Gastrocnemius medialis (tissue), 4 donors: ENCODE data around the gene ZNF232.
"Not testable (repeated sequence)": the region's sequence is repeated elsewhere in the genome, so short reads cannot be mapped to it uniquely, and the experiment has no call there.

Experiments
- POLR2A ChIP-seq, 2 donors: fragments of 450-650 bp; IDR thresholded peaks; one replicate each; pipeline ENCODE4 v1.6.1; 2017; ENCODE audit warnings: antibody characterized with exemption in 2 of 2, mild to moderate bottlenecking in 2 of 2, moderate library complexity in 2 of 2
- TF ChIP-seq, protein P1 (sequence below), 5 experiments: fragments of 450-650 bp in 3 of 5; fragments of 200-600 bp in 2 of 5; sonication (generic) in 2 of 5; IDR thresholded peaks in 4 of 5; conservative IDR thresholded peaks in 1 of 5; 1 replicate in 4 of 5; 2 replicates in 1 of 5; pipeline ENCODE4 v1.5.1; 2016 to 2019; ENCODE audit warnings: antibody characterized with exemption in 5 of 5, mild to moderate bottlenecking in 3 of 5, moderate library complexity in 3 of 5

DNA sequence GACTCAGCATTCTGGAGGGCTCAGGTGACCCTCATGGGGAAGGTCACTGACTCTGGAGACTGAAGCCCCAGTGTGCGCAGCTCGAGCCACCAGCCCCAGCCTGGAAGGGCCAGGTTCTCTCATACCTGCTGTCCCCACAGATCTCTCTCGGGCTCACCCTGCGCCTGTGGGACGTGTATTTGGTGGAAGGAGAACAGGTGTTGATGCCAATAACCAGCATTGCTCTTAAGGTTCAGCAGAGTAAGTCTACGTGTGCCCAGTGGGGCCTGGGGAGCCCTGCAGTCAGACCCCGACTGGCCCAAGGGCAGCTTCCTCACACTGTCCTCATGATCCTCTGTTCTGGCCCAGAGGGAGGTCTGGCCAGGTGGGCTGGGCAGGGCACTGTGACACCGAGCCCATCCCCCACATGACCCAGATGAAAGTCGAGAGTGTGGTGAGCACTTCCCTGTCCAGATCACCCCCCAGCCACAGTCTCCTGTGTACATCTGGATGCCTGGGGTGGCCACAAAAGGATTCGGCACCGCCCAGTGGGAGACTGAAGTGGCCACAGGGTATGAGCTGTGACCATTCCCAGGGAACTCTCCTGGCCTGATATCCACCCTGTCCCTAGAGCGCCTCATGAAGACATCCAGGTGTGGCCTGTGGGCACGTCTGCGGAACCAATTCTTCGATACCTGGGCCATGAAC is 26.0 kb upstream of the ZNF232 start:
- TF ChIP-seq, protein P1, sequence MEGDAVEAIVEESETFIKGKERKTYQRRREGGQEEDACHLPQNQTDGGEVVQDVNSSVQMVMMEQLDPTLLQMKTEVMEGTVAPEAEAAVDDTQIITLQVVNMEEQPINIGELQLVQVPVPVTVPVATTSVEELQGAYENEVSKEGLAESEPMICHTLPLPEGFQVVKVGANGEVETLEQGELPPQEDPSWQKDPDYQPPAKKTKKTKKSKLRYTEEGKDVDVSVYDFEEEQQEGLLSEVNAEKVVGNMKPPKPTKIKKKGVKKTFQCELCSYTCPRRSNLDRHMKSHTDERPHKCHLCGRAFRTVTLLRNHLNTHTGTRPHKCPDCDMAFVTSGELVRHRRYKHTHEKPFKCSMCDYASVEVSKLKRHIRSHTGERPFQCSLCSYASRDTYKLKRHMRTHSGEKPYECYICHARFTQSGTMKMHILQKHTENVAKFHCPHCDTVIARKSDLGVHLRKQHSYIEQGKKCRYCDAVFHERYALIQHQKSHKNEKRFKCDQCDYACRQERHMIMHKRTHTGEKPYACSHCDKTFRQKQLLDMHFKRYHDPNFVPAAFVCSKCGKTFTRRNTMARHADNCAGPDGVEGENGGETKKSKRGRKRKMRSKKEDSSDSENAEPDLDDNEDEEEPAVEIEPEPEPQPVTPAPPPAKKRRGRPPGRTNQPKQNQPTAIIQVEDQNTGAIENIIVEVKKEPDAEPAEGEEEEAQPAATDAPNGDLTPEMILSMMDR (IDR thresholded peaks at IDR 0.05 in 4 of 5, conservative IDR thresholded peaks at IDR 0.05 in 1 of 5) = not testable (repeated sequence)
- TF ChIP-seq POLR2A (IDR thresholded peaks at IDR 0.05) = not testable (repeated sequence)
